Measurements from ENCODE around the gene ZNF197. TPM values are rescaled to one million over a fixed set of nuclear protein-coding genes. Genes with fewer than 3 reads are reported as not detected.
A peak's percentile ranks its signal among the peaks of the same experiment; 100 is the strongest.

ZNF197 gene
- total RNA-seq, 1 donor from 2014 or later = 18.1 TPM

GRCh38 chr3:44632193-44632592 is 7.4 kb downstream of the ZNF197 start:
- Histone ChIP-seq H3K9me3 (peaks cover 13 to 24% of the 10 kb centered on the region in 2 donors), H3K4me1 (no peaks in the 10 kb centered on the region), H3K27me3 (no peaks in the 10 kb centered on the region), H3K27ac (no peak overlapping the region), H3K36me3 (peaks cover 59 to 83% of the 10 kb centered on the region in 2 donors), H3K4me3 (no peak overlapping the region)
- intact Hi-C loops (cut with DNase I) = no loop called here
- no peak for TF ChIP-seq CTCF (IDR thresholded peaks at IDR 0.05)
- no peak for DNase-seq (ENCODE audit: low spot score in 2 of 2)

GRCh38 chr3:44642337-44642736 is 17.5 kb downstream of the ZNF197 start:
- DNase-seq (ENCODE audit: low spot score in 2 of 2) = no peak
- no peaks in the 10 kb centered on the region for H3K27me3 ChIP-seq
- intact Hi-C loops (cut with DNase I) = no loop called here
- no peaks in the 10 kb centered on the region for H3K4me1 ChIP-seq
- H3K36me3 ChIP-seq = peaks cover 55 to 64% of the 10 kb centered on the region in 2 donors
- peaks cover 31 to 90% of the 10 kb centered on the region in 2 donors for H3K9me3 ChIP-seq
- no peak for TF ChIP-seq CTCF (IDR thresholded peaks at IDR 0.05)
- H3K4me3 ChIP-seq = no peak overlapping the region
- H3K27ac ChIP-seq = no peak overlapping the region

- Histone ChIP-seq H3K36me3 (peaks cover 51 to 57% of the 10 kb centered on the region in 2 donors), H3K4me1 (no peaks in the 10 kb centered on the region), H3K4me3 (no peak overlapping the region), H3K9me3 (peaks cover 31 to 89% of the 10 kb centered on the region in 2 donors), H3K27ac (no peak overlapping the region), H3K27me3 (no peaks in the 10 kb centered on the region)
- DNase-seq (ENCODE audit: low spot score in 2 of 2) = no peak
- no peak for TF ChIP-seq CTCF (IDR thresholded peaks at IDR 0.05)
- intact Hi-C loops (cut with DNase I) = no loop called here
Observed at GRCh38 chr3:44643024-44643423, 18.2 kb downstream of the ZNF197 start.

GRCh38 chr3:44647771-44648170 is 22.9 kb downstream of the ZNF197 start:
- Histone ChIP-seq H3K27me3 (no peaks in the 10 kb centered on the region), H3K36me3 (peaks cover 24 to 30% of the 10 kb centered on the region in 2 donors), H3K4me3 (peak overlapping the region; percentile 79 to 87), H3K9me3 (peaks cover 11 to 41% of the 10 kb centered on the region in 2 donors), H3K4me1 (no peaks in the 10 kb centered on the region), H3K27ac (no peak overlapping the region)
- no peak for TF ChIP-seq CTCF (IDR thresholded peaks at IDR 0.05)
- DNase-seq (ENCODE audit: low spot score in 2 of 2) = no peak
- intact Hi-C loops (cut with DNase I) = no loop called here

GRCh38 chr3:44648564-44649229 is 23.9 kb downstream of the ZNF197 start, which contains the start of gene ZNF35:
ZNF35 (plus strand) TSS chr3:44648732; CDS start chr3:44651068, 2,336 bp downstream.
- H3K27me3 ChIP-seq = no peaks in the 10 kb centered on the region
- no peak for TF ChIP-seq CTCF (IDR thresholded peaks at IDR 0.05)
- H3K4me3 ChIP-seq = peak within 1 kb of the TSS; percentile 79 to 87
- H3K9me3 ChIP-seq = peaks cover 1 to 32% of the 10 kb centered on the region in 2 donors
- intact Hi-C loops (cut with DNase I) = no loop called here
- no peaks in the 10 kb centered on the region for H3K4me1 ChIP-seq
- peak within 1 kb of the TSS; percentile 61 to 74 for H3K27ac ChIP-seq
- peaks cover 27 to 30% of the 10 kb centered on the region in 2 donors for H3K36me3 ChIP-seq
- peak in 1 of 2 donors; percentile 79 for DNase-seq (ENCODE audit: low spot score in 2 of 2)

Measured in ascending aorta (tissue), 2 donors.